GM12892 (cell line): Measurements from ENCODE around the gene ASS1.

Source experiments
- DNase-seq: peaks from one replicate; pipeline ENCODE4 v3.0.0; 2011; ENCODE audit not compliant: insufficient read length
- FAIRE-seq: peaks from 2 replicates; lab custom pipeline; 2011; peaks lifted over from hg19 to GRCh38; lab: Jason Lieb, UNC
- POLR2A ChIP-seq: IDR thresholded peaks from 2 replicates; pipeline ENCODE4 v1.6.1; 2011; ENCODE audit warnings: low read depth, low read length, control low read depth
- POLR2AphosphoS5 ChIP-seq: IDR thresholded peaks from 2 replicates; pipeline ENCODE4 v1.6.1; 2011; ENCODE audit warnings: low read depth, low read length, control low read depth
- TAF1 ChIP-seq: IDR thresholded peaks from 2 replicates; pipeline ENCODE4 v1.6.1; 2011; ENCODE audit warnings: low read depth, mild to moderate bottlenecking, control low read depth, low read length, borderline replicate concordance

Gene ASS1

DNA sequence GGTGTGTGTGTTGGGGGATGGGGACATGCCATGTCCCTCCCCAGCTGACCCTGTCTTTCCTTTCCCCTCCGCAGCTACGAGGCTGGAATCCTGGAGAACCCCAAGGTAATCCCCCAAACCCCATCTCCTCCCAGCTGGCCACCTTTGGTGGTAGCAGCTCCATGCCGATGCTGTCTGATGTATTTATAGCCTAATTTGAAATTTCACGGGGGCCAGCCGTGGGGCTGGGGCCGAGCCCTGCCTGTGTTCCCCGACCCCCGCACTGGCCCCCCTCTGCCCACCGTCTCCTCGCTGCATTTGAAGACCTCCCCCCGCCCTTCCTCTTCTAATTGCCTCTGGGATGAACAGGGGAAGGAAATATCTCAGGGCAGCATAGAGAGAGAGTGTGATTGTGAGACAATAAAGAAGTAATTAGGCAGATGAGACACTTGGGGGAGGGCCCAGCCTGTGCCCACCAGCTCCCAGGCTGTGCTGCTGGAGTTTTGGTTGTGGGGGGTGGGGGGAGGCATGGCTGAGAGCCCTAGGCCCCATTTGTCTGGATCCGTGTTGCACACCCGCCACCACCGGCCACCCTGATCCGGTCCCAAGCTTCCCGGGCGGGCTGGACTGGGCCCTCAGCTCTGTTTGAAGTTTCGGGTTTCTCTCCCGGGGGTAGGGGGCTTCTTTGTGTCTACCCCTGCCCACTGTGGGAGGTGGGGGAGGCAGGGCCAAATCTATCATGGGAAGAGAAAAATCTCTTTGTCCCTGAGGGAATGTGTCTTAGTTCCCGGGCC, 26.8 kb downstream of the ASS1 start:
- no peak for DNase-seq
- no peak for TF ChIP-seq TAF1
- no peak for TF ChIP-seq POLR2AphosphoS5
- TF ChIP-seq POLR2A: no peak
- FAIRE-seq: no peak

GRCh38 chr9:130472184-130472705, 27.5 kb downstream of the ASS1 start:
- TF ChIP-seq POLR2A (no peak), POLR2AphosphoS5 (no peak), TAF1 (no peak)
- no peak for DNase-seq
- FAIRE-seq: no peak

DNA sequence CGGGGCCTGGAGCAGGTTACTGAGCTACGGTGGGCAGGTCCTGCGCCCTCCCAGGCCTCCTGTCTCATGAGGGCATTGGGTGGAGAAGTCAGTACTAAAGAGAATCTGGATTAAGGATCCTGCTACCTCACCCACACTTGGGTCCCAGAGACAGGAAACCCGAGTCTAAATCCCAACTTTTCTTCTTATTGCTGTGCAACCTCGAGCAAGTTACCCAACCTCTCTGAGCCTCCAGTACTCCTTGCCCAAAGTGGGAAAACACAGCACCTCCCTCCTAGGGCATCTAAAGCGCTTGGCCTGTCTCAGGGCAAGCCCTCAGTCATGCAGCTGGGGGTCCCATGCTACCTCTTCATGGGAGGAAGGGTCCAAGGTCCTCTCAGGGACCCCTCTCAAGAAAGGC, 28.2 kb downstream of the ASS1 start:
- no peak for TF ChIP-seq TAF1
- no peak for TF ChIP-seq POLR2AphosphoS5
- no peak for TF ChIP-seq POLR2A
- FAIRE-seq (no peak), DNase-seq (no peak)

GRCh38 chr9:130473566-130473965, 28.8 kb downstream of the ASS1 start:
- DNase-seq: no peak
- TF ChIP-seq TAF1: no peak
- TF ChIP-seq POLR2A: no peak
- no peak for TF ChIP-seq POLR2AphosphoS5
- no peak for FAIRE-seq

GRCh38 chr9:130474106-130474505, 29.3 kb downstream of the ASS1 start:
- DNase-seq: no peak
- FAIRE-seq: no peak
- TF ChIP-seq POLR2AphosphoS5: no peak
- TF ChIP-seq TAF1: no peak
- TF ChIP-seq POLR2A: no peak

DNA sequence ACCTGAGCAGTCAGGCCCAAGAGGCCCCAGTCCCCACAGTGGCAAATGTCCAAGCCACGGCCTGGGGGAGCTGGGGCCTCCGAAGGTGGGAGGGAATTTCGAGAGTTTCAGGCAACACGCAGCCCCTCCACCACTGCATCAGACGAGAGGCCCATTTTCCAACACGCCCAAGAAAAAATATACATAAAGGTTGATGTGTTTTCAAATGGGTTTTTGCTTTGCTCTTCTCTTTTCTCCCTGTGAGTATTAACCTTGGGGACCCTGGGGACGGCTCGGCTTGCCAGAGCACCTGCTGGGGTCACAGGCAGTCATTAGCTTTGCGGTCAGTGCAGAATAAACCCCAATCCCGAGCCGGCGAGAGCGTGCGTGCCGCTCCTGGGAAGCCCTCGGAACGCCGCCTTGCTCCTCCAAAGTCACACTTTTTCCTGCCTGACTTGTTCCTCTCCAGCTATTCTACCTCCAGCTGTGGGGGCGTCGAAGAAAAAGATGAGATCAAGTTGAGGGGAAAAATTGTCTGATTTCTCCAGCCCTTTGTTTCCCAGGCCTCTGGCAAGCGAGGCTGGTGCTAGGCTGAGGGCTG, 31.5 kb downstream of the ASS1 start:
- FAIRE-seq (no peak), DNase-seq (no peak)
- TF ChIP-seq POLR2AphosphoS5 (no peak), POLR2A (no peak), TAF1 (no peak)

- FAIRE-seq: no peak
- TF ChIP-seq TAF1 (no peak), POLR2A (no peak), POLR2AphosphoS5 (no peak)
- DNase-seq: no peak
Measured at GRCh38 chr9:130477564-130477963, 32.8 kb downstream of the ASS1 start.

GRCh38 chr9:130478152-130478551, 33.4 kb downstream of the ASS1 start:
- TF ChIP-seq TAF1 (no peak), POLR2A (no peak), POLR2AphosphoS5 (no peak)
- FAIRE-seq: no peak
- no peak for DNase-seq

GRCh38 chr9:130478736-130479575, 34.2 kb downstream of the ASS1 start:
- DNase-seq: no peak
- TF ChIP-seq POLR2A (no peak), TAF1 (no peak), POLR2AphosphoS5 (no peak)
- FAIRE-seq: no peak

DNA sequence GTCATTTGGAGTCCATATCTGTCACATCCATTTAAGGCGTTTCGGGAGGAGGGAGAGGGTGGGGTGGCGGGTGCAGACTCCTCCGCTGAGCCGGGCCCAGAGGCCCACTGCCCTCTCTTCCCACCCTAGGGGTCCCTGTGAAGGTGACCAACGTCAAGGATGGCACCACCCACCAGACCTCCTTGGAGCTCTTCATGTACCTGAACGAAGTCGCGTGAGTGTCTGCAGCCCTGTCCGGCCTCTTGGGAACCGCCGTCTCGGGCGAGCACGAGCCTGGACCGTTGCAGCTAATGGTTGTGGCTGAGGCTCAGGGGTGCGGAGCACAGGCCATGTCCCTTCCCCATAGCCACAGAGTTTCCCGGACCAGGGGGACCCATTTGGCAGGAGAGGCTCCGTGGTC, 34.8 kb downstream of the ASS1 start:
- TF ChIP-seq POLR2A (no peak), POLR2AphosphoS5 (no peak), TAF1 (no peak)
- FAIRE-seq (no peak), DNase-seq (no peak)

DNA sequence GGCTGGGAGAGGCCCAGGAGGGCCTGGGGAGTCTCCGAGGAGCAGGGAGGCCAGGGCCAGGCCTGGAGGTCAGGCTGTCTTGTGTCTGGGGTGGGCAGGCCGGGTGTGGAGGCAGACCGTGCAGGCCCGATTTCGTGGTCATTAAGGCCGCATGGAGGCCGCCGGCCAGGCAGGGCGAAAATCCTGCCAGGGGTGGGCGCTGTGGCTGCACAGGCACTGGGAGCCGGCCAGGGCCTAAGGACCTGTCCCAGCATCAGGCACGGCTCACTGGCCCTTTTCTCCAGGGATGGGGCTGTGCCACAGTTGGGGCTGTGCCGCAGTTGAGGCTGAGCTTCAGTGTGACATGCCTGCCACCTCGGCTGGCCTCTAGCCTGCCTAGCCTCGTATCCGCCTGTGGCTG, 35.9 kb downstream of the ASS1 start:
- no peak for FAIRE-seq
- TF ChIP-seq POLR2A: no peak
- TF ChIP-seq POLR2AphosphoS5: no peak
- no peak for TF ChIP-seq TAF1
- no peak for DNase-seq

- FAIRE-seq (no peak), DNase-seq (no peak)
- TF ChIP-seq TAF1: no peak
- no peak for TF ChIP-seq POLR2AphosphoS5
- no peak for TF ChIP-seq POLR2A
Measured at GRCh38 chr9:130482463-130482862, 37.7 kb downstream of the ASS1 start.
